K562 (cell line): ENCODE measurements around the gene IL1RL1. TPM values are rescaled to one million over a fixed set of nuclear protein-coding genes. Genes with fewer than 3 reads are reported as not detected.

Source experiments
- ATAC-seq: fragments of 200-7000 bp; cut with Tn5 transposase; 3 replicates; pipeline ENCODE4 v1.9.1; 2020; ENCODE audit warnings: moderate library complexity
- BruUV-seq: library from RNA; stranded (reverse); fragments of 400-500 nt; replicated peaks from 2 replicates; lab custom pipeline; 2021; lab: Mats Ljungman, UMichigan
- CTCF ChIA-PET: fragments of 300-600 bp; formaldehyde crosslinking; extraction: SDS; loops from one replicate; lab custom pipeline; 2021; ENCODE audit warnings: low intra/inter-chr PET ratio; lab: Yijun Ruan, JAX
- POLR2A ChIA-PET: fragments of 300-600, 350-650 bp; sonication (Branson Sonifier 250); formaldehyde crosslinking; extraction: SDS; loops from one replicate; lab custom pipeline; 2021; ENCODE audit warnings: antibody characterized with exemption, inconsistent platforms; lab: Yijun Ruan, JAX
- DNase-seq, 4 experiments: peaks; one replicate each; pipeline versions ENCODE4 v3.0.0 to v3.0.0-alpha.2; 2011 to 2018; ENCODE audit warnings: low spot score in 3 of 4, mixed read lengths in 3 of 4; ENCODE audit errors: extremely low read depth in 1 of 4
- FAIRE-seq: peaks from 2 replicates; lab custom pipeline; 2011; peaks lifted over from hg19 to GRCh38; lab: Jason Lieb, UNC
- H2AFZ ChIP-seq: 2 replicates; pipeline ENCODE4 v1.6.0; 2011; ENCODE audit warnings: low read depth, low read length, control low read depth, inconsistent platforms
- H3K27ac ChIP-seq: fragments of 200-600 bp; 3 replicates; pipeline ENCODE4 v1.8.0; 2011; ENCODE audit warnings: low read depth, mild to moderate bottlenecking, control low read depth, inconsistent platforms, low read length, moderate library complexity, mixed read lengths; ENCODE audit errors: extremely low read depth
- H3K27me3 ChIP-seq, 2 experiments: fragments of 300-600 bp in 1 of 2; 2 replicates in 1 of 2; 3 replicates in 1 of 2; pipeline versions ENCODE4 v1.6.0 to v1.8.0; 2011; ENCODE audit warnings: inconsistent platforms in 2 of 2, low read length in 2 of 2, mild to moderate bottlenecking in 1 of 2, mixed read lengths in 1 of 2, moderate library complexity in 1 of 2; ENCODE audit not compliant: control insufficient read depth in 2 of 2, insufficient read depth in 2 of 2
- H3K36me3 ChIP-seq: fragments of 300-600 bp; 3 replicates; pipeline ENCODE4 v1.8.0; 2011; ENCODE audit warnings: mild to moderate bottlenecking, low read length, inconsistent platforms; ENCODE audit not compliant: control insufficient read depth, insufficient read depth
- H3K4me1 ChIP-seq, 2 experiments: fragments of 200-600 bp in 1 of 2; replicated peaks in 1 of 2; 2 replicates in 1 of 2; 3 replicates in 1 of 2; pipeline versions ENCODE4 v1.5.1 to v1.8.0; 2011; ENCODE audit warnings: inconsistent platforms in 2 of 2, low read length in 2 of 2, mild to moderate bottlenecking in 1 of 2, mixed read lengths in 1 of 2, moderate library complexity in 1 of 2; ENCODE audit not compliant: control insufficient read depth in 2 of 2, insufficient read depth in 2 of 2
- H3K4me2 ChIP-seq: 2 replicates; pipeline ENCODE4 v1.6.1; 2011; ENCODE audit warnings: low read length, control low read depth, inconsistent platforms, mixed read lengths; ENCODE audit not compliant: insufficient read depth
- H3K4me3 ChIP-seq: fragments of 200-600 bp; sonication (generic), shearing (Covaris generic); 2 replicates; pipeline ENCODE4 v1.5.1; 2016; ENCODE audit warnings: control low read depth, inconsistent platforms
- H3K79me2 ChIP-seq: fragments of 200-600 bp; 3 replicates; pipeline ENCODE4 v1.8.0; 2011; ENCODE audit warnings: low read length, inconsistent platforms; ENCODE audit not compliant: control insufficient read depth, insufficient read depth
- H3K9ac ChIP-seq, 2 experiments: 2 replicates each; pipeline versions ENCODE4 v1.6.0 to v1.6.1; 2011; ENCODE audit warnings: low read depth in 2 of 2, low read length in 2 of 2, control low read depth in 1 of 2, inconsistent platforms in 1 of 2, mild to moderate bottlenecking in 1 of 2, mixed read lengths in 1 of 2; ENCODE audit not compliant: insufficient read depth in 1 of 2
- H3K9me1 ChIP-seq: one replicate; pipeline ENCODE4 v1.6.0; 2011; ENCODE audit warnings: inconsistent platforms, mild to moderate bottlenecking, low read length, moderate library complexity; ENCODE audit not compliant: control insufficient read depth, insufficient read depth
- H3K9me3 ChIP-seq: replicated peaks from 2 replicates; pipeline ENCODE4 v1.5.1; 2011; ENCODE audit warnings: low read depth, low read length, inconsistent platforms; ENCODE audit not compliant: control insufficient read depth, insufficient read depth
- H4K20me1 ChIP-seq: replicated peaks from 2 replicates; pipeline ENCODE4 v1.6.1; 2011; ENCODE audit warnings: low read length, inconsistent platforms, mixed read lengths; ENCODE audit not compliant: control insufficient read depth, insufficient read depth
- ELF2 ChIP-seq: fragments of 250-450 bp; sonication (Bioruptor Pico); IDR thresholded peaks from 2 replicates; pipeline ENCODE4 v1.5.0; 2021; ENCODE audit warnings: mild to moderate bottlenecking
- FOS ChIP-seq: IDR thresholded peaks from 3 replicates; pipeline ENCODE4 v1.6.1; 2011; ENCODE audit not compliant: insufficient read length; ENCODE audit errors: extremely low read depth
- FOXA1 ChIP-seq: fragments of 450-650 bp; IDR thresholded peaks from 2 replicates; pipeline ENCODE4 v1.6.1; 2016; ENCODE audit warnings: mild to moderate bottlenecking, borderline replicate concordance
- RAD21 ChIP-seq, 2 experiments: fragments of 250-450 bp in 1 of 2; fragments of 450-650 bp in 1 of 2; sonication (Bioruptor Pico) in 1 of 2; formaldehyde crosslinking in 1 of 2; IDR thresholded peaks in 1 of 2; conservative IDR thresholded peaks in 1 of 2; 2 replicates each; pipeline versions ENCODE4 v1.4.0 to v1.8.0; 2020 to 2022; ENCODE audit warnings: mild to moderate bottlenecking in 2 of 2, moderate library complexity in 1 of 2
- ZNF699 ChIP-seq: fragments of 250-450 bp; sonication (Bioruptor Pico); IDR thresholded peaks from 2 replicates; pipeline ENCODE4 v1.8.0; 2021; ENCODE audit warnings: mild to moderate bottlenecking, moderate library complexity; ENCODE audit not compliant: insufficient replicate concordance
- WGBS: fragments of 100-300 bp; shearing (Covaris generic); methylation state at CpG from one replicate; pipeline ENCODE4 v1.1.6; 2016; ENCODE audit warnings: low coverage, mixed read lengths; ENCODE audit not compliant: insufficient coverage; ENCODE audit errors: missing lambda C conversion rate; 5-methylcytosine and 5-hydroxymethylcytosine counted together
- in situ Hi-C: fragments of 300-500 bp; cut with MboI; formaldehyde crosslinking; loops from 4 replicates; pipeline ENCODE4 v1.15.0; 2018; ENCODE audit warnings: inconsistent platforms, mixed read lengths
- intact Hi-C: fragments of 100-400 bp; cut with micrococcal nuclease; formaldehyde crosslinking; loops from 2 replicates; pipeline ENCODE4 v1.14.2; 2022
- polyA plus RNA-seq, 8 experiments: library from polyadenylated mRNA; depleted of rRNA in 4 of 8; stranded (reverse) in 5 of 8; unstranded in 3 of 8; fragments of >200 nt; fragmentation: Nextera tagmentation in 2 of 8; fragmentation: Illumina TruSeq in 1 of 8; extraction: Ambion mirVana in 2 of 8; extraction: Trizol in 1 of 8; gene quantifications; 2 replicates each; pipeline versions ENCODE4 v1.2.1 to v1.2.3, GENCODE V29; 2011 to 2014; ENCODE audit warnings: inconsistent platforms in 1 of 8, missing spikeins in 1 of 8
- total RNA-seq, 7 experiments: library from RNA; depleted of rRNA in 6 of 7; stranded (reverse); fragments of >200 nt in 6 of 7; fragmentation: Illumina TruSeq in 2 of 7; extraction: Trizol in 2 of 7; gene quantifications; 2 replicates each; pipeline versions ENCODE4 v1.2.1 to v1.2.3, GENCODE V29; 2011 to 2021; ENCODE audit warnings: low replicate concordance in 1 of 7
- TF ChIP-seq, protein P1 (sequence below): sonication (generic); formaldehyde crosslinking; IDR thresholded peaks from 2 replicates; pipeline ENCODE4 v1.9.0; 2022; ENCODE audit warnings: mild to moderate bottlenecking, missing genetic modification reagents
- TF ChIP-seq, protein P2 (sequence below): fragments of 450-650 bp; IDR thresholded peaks from 2 replicates; pipeline ENCODE4 v1.7.1; 2018; ENCODE audit warnings: mild to moderate bottlenecking, low read depth; ENCODE audit not compliant: partially characterized antibody
- TF ChIP-seq, protein P3 (sequence below): sonication (generic); formaldehyde crosslinking; IDR thresholded peaks from 2 replicates; pipeline ENCODE4 v1.8.0; 2022; ENCODE audit warnings: mild to moderate bottlenecking, missing genetic modification reagents
- TF ChIP-seq, protein P4 (sequence below): sonication (generic); formaldehyde crosslinking; IDR thresholded peaks from 2 replicates; pipeline ENCODE4 v1.8.0; 2022; ENCODE audit warnings: missing genetic modification reagents, mild to moderate bottlenecking, borderline replicate concordance

Gene IL1RL1
- total and polyA plus RNA-seq, 9 of the 15 experiments (the other 6 are each of a cell fraction or from before 2014, with no cell fraction given), result 0.06 to 3.3 (median 0.59) TPM

DNA sequence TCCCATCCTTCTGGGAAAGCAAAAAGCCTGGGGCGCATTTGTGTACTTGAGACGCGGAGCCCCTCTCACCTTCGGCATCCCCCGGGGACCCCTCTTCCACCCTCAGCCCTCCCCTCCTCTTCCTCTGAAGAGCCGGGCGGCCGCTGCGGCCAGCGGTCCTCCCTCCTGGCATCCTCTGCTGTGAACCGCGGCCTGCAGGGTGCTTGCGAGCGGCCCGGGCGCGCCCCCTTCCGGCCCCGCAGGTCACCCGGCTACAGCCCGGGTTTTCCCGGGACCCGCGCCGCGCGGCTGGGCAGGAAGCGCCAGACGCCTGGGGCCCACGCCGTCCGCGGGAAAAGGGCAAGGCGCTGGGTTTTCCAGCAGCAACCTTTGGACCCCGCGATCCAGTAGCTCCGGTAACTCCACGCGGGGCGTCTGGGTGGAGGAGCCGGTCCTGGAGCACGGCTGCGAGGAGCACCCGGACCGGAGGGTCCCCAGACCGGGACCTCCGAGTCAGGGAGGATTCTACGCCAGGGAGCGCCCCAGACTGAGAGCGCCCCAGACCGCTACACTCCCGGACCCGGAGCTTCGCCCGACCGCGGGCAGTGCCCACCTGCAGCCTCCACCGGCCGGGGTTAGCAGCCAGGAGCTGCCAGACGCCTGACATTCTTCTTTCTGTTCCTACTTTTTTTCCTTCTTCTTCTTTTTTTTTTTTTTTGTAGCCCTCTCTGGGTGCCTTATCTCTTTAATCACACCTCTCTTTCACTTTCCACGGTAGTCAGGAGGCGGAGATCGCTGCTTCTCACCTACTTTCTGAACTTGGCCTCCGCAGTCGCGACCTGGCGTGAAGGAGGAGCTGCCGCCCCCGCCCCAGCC is 44.4 kb downstream of the IL1RL1 start, which contains the start of gene IL18R1:
IL18R1 (plus strand) TSS at position 271 of the 855 bp plus-strand sequence. CDS start 6,865 bp downstream, outside the sequence.
- Histone ChIP-seq H3K4me3 (peak within 1 kb of the TSS; percentile 69), H3K9me1 (no peaks in the 10 kb centered on the region), H3K36me3 (no peaks in the 10 kb centered on the region), H2AFZ (peak within 1 kb of the TSS; percentile 98), H3K9ac (peak within 1 kb of the TSS; percentile 82 to 98), H4K20me1 (no peaks in the 10 kb centered on the region), H3K27ac (peak within 1 kb of the TSS; percentile 47; the same call in 2 of the 3 replicates), H3K4me1 (peaks cover 0 to 12% of the 10 kb centered on the region in 2 experiments; a peak in 2 of 5 replicates), H3K4me2 (peak within 1 kb of the TSS; percentile 77), H3K9me3 (no peaks in the 10 kb centered on the region), H3K27me3 (no peaks in the 10 kb centered on the region), H3K79me2 (no peaks in the 10 kb centered on the region)
- DNase-seq, result peak; percentile 58 to 84 (median 71)
- ChIA-PET POLR2A (no interaction called here), CTCF (interaction anchor here (0.6 to 2.5 kb wide), 10 partner anchors 54 to 473 kb away, joined by 3 to 13 read pairs (median 4); no protein-coding TSS in a partner anchor)
- WGBS, result 1% methylated on average over 47 of the region's 69 CpGs
- ATAC-seq, result peak; percentile 100
- no peak for FAIRE-seq
- BruUV-seq, result TSS peak; percentile 51
- in situ Hi-C loops (loop anchor here (5.0 to 10.0 kb wide), 2 partner anchors 92 to 341 kb away; no protein-coding TSS in a partner anchor), intact Hi-C loops (loop anchor here (1.0 to 5.0 kb wide), 5 partner anchors 30 to 348 kb away; no protein-coding TSS in a partner anchor)
- TF ChIP-seq FOXA1, result no peak
- TF ChIP-seq ELF2 (CRISPR knock-in tag), result 0 out of 2 replicates have a peak, but pooled peaks have one; percentile 34
- no peak for TF ChIP-seq FOS
- TF ChIP-seq RAD21 (CRISPR knock-in tag; conservative IDR thresholded peaks at IDR 0.05 in 1 of 2, IDR thresholded peaks at IDR 0.05 in 1 of 2), result peak; percentile 97 to 99
- TF ChIP-seq, protein P1, sequence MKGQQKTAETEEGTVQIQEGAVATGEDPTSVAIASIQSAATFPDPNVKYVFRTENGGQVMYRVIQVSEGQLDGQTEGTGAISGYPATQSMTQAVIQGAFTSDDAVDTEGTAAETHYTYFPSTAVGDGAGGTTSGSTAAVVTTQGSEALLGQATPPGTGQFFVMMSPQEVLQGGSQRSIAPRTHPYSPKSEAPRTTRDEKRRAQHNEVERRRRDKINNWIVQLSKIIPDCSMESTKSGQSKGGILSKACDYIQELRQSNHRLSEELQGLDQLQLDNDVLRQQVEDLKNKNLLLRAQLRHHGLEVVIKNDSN, result no peak
- TF ChIP-seq, protein P2, sequence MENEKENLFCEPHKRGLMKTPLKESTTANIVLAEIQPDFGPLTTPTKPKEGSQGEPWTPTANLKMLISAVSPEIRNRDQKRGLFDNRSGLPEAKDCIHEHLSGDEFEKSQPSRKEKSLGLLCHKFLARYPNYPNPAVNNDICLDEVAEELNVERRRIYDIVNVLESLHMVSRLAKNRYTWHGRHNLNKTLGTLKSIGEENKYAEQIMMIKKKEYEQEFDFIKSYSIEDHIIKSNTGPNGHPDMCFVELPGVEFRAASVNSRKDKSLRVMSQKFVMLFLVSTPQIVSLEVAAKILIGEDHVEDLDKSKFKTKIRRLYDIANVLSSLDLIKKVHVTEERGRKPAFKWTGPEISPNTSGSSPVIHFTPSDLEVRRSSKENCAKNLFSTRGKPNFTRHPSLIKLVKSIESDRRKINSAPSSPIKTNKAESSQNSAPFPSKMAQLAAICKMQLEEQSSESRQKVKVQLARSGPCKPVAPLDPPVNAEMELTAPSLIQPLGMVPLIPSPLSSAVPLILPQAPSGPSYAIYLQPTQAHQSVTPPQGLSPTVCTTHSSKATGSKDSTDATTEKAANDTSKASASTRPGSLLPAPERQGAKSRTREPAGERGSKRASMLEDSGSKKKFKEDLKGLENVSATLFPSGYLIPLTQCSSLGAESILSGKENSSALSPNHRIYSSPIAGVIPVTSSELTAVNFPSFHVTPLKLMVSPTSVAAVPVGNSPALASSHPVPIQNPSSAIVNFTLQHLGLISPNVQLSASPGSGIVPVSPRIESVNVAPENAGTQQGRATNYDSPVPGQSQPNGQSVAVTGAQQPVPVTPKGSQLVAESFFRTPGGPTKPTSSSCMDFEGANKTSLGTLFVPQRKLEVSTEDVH, result no peak
- TF ChIP-seq, protein P3, sequence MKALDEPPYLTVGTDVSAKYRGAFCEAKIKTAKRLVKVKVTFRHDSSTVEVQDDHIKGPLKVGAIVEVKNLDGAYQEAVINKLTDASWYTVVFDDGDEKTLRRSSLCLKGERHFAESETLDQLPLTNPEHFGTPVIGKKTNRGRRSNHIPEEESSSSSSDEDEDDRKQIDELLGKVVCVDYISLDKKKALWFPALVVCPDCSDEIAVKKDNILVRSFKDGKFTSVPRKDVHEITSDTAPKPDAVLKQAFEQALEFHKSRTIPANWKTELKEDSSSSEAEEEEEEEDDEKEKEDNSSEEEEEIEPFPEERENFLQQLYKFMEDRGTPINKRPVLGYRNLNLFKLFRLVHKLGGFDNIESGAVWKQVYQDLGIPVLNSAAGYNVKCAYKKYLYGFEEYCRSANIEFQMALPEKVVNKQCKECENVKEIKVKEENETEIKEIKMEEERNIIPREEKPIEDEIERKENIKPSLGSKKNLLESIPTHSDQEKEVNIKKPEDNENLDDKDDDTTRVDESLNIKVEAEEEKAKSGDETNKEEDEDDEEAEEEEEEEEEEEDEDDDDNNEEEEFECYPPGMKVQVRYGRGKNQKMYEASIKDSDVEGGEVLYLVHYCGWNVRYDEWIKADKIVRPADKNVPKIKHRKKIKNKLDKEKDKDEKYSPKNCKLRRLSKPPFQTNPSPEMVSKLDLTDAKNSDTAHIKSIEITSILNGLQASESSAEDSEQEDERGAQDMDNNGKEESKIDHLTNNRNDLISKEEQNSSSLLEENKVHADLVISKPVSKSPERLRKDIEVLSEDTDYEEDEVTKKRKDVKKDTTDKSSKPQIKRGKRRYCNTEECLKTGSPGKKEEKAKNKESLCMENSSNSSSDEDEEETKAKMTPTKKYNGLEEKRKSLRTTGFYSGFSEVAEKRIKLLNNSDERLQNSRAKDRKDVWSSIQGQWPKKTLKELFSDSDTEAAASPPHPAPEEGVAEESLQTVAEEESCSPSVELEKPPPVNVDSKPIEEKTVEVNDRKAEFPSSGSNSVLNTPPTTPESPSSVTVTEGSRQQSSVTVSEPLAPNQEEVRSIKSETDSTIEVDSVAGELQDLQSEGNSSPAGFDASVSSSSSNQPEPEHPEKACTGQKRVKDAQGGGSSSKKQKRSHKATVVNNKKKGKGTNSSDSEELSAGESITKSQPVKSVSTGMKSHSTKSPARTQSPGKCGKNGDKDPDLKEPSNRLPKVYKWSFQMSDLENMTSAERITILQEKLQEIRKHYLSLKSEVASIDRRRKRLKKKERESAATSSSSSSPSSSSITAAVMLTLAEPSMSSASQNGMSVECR (CRISPR knock-in tag), result no peak
- TF ChIP-seq, protein P4, sequence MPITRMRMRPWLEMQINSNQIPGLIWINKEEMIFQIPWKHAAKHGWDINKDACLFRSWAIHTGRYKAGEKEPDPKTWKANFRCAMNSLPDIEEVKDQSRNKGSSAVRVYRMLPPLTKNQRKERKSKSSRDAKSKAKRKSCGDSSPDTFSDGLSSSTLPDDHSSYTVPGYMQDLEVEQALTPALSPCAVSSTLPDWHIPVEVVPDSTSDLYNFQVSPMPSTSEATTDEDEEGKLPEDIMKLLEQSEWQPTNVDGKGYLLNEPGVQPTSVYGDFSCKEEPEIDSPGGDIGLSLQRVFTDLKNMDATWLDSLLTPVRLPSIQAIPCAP (CRISPR knock-in tag), result no peak
- no peak for TF ChIP-seq ZNF699 (CRISPR knock-in tag)
